NCI-H1092 (cell line): ENCODE measurements around the gene CMPK2.

Experiments used
- DNase-seq: peaks from one replicate; lab custom pipeline; 2025; lab: John Stamatoyannopoulos, UW

Gene CMPK2

DNA sequence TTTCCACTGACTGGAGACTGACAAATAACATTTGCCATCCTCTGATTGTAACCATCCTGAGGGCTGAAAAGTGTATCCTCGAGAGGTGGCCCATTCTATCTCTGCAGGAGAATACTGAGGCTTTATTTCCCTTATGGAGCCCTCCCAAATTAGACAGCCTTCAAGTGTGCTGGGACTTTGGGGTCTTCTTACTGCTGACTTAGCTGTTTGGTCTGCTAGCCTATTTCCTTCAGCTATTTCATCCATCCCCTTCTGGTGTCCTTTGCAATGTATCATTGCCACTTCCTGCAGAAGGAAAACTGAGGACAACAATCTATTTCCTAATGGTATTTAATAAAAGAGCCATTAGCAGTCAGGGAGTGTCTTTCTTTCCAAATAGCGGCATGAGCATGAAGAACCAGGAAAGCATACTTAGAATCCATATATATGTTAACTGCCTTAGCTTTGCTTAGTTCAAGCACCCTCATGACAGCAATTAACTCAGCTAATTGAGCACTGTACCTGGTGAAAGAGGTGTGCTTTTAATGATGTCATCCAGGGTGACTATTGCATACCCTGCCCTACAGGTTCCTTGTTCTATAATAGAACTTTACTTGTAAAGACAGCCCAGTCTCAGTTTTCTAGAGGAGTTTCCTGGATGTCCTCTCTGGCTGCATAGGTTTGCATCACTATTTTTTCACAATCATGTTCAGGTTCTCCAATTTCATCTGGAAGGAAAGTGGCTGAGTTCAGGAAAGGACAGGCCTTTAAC is 24.0 kb downstream of the CMPK2 start:
- DNase-seq = no peak

DNA sequence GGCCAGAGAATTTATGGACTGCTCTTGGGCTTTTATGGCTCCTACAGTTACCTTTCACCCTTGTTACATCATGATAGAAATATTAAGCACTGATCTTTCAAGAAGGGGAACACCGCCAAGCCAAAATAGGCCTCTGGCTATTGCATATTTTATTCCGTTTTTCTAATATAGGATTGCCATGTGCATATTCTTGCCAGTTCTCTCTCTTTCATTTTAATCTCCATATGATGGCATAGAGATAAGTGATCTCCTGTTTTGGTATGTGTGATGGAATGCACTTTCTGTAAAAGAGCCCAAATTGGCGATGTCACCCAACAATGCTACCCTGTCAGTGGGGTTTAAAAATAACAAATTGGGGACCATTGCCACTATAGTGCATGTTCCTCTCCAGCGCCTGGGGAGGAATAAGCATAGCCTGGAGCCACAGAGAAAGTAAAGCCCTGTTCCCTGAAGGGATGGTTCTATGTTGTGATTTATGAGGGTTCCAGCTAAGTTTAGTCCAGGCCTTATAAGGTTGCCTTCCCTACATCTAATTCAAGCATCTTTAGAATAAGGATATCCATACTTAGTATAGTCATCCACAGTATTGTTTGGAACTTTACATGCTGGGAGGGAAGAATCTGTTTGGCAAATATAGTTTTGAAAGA is 26.9 kb downstream of the CMPK2 start:
- no peak for DNase-seq

DNA sequence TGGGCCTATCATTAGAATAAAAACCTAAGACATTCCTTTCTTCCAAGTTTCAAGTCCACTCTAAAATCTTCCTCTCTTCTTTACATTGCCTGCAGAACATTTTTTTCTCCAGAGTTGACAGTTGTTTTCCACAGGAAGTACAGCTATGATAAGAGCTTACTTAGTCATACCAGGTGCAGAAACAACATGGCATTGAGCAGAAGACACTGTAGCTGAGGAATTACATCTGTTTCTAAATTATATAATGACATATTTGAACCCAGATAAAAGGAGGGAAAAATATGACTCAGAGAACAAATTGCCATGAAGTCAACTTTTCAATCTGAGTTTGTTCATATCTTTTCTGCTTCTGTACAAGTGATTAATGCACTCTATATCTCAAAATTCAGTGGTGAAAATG is 30.2 kb downstream of the CMPK2 start:
- no peak for DNase-seq

DNA sequence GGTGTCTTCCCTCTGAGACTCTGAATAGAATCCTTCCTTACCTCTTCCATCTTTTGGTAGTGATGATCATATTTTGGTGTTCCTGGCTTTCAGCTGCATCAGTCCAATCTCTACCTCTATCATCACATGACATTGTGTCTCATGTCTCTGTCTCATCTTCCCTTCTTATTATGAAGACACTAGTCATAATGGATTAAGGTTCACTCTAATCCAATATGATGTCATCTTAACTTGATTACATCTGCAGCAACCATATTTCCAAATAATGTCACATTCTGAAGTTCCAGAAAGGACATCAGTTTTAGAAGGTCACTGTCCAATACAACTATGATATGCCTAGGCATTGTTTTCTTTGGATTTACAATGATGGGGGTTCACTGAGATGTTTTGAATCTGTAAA is 31.5 kb downstream of the CMPK2 start:
- no peak for DNase-seq

DNA sequence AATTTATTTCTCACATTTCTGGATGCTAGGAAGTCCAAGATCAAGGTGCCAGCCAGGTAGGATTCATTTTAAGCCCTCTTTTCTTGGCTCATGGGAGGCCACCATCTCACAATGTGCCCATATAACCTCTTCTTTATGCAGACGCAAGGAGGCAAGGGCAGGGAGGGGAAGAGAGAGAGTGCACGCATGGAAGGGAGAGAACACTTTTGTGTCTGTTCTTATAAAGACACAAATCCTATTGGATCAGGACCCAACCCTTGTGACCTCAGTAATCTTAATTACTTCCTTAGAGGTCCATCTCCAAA is 32.5 kb downstream of the CMPK2 start:
- DNase-seq = no peak

- no peak for DNase-seq
Observed at GRCh38 chr2:6832596-6833299, 33.0 kb downstream of the CMPK2 start.

DNA sequence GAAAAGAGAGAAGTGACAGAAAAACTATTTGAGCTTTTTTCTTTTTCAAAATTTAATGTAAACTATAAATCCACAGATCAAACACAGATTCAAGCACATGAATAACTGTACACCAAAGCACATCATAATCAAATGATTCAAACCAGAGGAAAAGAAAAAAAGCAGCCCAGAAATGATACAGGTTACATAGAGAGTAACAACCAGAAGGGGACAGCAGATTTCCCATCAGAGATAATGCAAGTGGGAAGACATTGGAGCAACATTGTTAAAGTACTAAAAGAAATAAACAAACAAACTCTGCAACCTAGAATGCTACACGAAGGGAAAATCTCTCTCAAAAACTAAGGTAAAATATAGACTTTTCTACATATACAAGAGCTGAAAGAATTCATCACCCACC is 34.5 kb downstream of the CMPK2 start:
- DNase-seq = no peak

GRCh38 chr2:6828299-6828584 is 37.5 kb downstream of the CMPK2 start:
- no peak for DNase-seq

DNA sequence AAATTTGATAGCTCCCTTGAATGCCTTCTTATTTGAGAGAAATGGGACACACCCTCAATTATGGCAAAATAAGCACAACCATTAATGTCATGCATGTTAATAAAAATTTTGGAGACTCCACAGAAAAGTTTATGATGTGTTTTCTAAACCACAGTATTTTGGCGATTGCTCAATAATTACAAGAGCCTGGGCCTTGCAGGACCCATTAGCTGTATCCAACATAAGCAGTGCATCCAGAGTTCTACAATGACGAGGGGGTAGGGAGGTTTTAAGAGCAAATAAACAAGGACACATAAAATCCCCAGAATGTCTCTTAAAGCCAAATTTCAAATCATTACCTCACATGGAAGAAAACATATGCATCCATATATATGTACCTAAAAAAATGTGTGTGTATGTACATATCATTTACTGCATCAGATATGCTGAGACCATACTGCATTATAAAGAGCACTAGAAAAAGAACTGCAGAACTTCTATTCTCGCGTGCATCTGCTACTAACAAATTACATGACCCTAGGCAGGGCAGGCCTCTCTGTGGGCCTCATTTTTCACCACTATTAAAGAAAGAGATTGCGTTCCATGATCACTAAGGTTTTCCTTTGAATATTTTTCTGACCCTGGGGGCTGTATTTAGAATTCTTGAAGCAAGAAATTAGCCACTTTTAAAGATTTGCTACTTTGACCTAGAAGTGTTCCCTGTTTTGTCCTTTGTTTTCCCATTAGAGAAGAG is 38.0 kb downstream of the CMPK2 start:
- DNase-seq = no peak

DNA sequence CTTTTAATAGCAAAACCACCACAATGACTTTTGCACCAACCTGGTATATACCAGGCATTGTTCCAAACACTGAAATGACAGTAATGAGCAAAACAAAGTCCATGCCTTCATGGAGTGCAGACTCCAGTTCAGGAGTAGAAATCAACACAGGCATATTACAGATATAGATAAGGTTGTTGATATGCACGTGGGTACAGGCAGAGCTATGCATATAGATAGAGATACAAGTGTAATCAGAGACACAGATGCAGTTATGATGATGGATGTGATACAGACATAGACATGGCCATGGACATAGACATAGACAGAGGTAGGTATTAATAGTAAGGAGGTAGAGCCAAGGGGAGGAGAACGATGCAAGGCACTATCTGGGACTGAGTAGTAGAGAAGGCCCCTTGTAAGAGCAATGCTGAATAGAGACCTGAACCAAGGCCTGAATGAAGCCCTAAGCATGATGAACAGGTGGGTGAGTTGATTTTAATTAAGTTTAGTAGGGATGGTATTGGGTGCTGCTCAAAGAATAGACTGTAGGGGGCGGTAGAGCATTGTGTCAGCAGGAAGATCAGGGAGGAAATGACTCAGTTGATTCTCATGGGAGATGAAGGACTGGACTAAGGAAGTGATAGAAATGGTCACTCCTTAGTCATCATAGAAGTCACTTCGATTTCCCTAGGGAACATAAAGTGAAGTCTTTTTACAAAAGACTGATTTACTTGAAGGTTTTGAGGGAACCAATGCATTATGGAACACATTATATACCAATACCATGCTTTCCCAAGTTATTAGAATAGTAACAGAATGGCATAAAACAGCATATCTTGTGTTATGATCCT is 39.4 kb downstream of the CMPK2 start:
- DNase-seq = no peak

DNA sequence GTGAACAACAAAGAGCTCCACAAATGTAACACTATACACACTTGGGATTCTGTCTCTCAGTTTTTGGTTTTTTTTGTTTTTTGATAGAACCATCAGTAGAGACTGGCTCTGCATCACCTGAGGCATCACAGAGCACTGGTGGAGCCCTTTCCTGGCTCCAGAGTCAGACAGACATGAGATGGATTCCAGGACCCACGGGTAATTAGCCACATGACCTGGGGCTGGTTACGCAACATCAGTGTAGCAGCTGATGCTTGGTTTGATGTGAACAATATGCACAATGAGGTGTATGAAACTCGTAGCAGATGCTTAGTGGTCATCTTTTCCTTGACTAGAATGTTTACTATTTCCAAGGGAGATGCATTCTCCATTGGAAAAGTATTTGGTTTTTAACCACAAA is 40.7 kb downstream of the CMPK2 start:
- DNase-seq = no peak

GRCh38 chr2:6823111-6823510 is 42.6 kb downstream of the CMPK2 start:
- DNase-seq = no peak

- no peak for DNase-seq
Observed at GRCh38 chr2:6822406-6822805, 43.3 kb downstream of the CMPK2 start.

DNA sequence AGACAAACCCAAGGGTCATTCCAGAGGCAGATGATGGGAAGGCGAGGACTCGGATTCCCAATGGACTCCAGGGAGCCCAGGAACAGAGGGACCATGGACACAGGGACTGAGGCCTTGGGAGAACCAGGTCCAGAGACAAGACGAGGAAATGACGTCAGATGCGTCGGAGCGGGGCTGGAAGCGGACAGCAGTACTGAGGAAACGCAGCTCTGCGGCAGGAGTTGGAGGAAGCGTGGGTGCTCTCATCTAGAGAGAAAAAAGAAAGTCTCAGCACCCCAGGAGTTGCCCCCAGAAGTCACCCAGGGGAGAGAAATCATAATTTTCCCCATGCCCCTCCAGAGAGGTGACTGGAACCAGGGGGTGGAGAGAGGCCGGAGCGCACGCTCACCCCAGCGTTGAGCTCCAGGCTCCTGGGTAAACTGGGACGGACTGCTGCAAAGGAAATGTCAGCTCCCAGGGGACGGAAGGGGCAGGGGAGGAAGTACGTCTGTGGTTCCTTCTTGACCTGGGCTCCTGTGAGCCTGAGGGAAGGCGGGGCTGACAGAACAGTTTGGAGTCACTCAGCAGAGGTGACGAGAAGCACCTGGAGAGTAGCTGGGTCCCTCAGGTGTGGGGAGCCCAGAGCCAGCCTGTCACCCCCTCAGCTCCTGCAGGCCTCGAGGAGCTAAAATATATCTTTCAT is 44.7 kb downstream of the CMPK2 start:
- no peak for DNase-seq

DNA sequence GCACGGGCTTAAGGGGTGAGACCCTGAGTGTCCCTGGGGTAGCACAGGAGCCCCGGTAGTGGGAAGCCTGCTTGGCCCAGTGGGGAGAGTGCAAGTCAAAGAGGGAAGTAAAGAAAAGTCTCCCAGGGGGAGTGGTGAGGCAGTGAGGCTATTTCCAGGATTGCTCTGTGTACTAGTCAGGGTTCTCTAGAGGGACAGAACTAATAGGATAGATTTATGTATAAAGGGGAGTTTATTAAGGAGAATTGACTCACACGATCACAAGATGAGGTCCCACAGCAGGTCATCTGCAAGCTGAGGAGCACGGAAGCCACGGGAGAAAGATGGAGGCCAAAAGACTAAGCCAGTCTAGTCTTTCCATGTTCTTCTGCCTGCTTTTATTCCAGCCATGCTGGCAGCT is 45.5 kb downstream of the CMPK2 start:
- no peak for DNase-seq

- no peak for DNase-seq
Observed at GRCh38 chr2:6819668-6820067, 46.0 kb downstream of the CMPK2 start.

DNA sequence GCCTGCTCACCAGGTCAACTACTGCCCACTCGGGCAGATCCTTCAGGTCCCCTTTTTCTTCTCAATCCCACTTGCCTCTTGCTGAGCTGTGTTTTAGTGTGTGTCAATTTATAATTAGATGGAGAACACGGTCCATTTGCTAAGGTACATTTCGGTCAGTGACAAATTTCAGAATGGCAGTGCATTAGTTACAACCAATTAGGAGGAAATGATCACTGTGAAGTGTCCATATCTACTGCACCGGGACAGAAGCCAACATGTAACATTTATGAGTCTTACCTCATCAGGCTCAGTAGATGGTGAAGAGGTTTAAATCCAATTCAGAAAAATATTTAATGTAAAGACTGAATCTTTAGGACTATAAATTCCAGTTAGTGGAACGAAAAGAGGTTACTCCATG is 47.7 kb downstream of the CMPK2 start:
- no peak for DNase-seq

GRCh38 chr2:6814869-6815268 is 50.8 kb downstream of the CMPK2 start:
- DNase-seq = no peak

- no peak for DNase-seq
Observed at GRCh38 chr2:6814312-6814711, 51.4 kb downstream of the CMPK2 start.

DNA sequence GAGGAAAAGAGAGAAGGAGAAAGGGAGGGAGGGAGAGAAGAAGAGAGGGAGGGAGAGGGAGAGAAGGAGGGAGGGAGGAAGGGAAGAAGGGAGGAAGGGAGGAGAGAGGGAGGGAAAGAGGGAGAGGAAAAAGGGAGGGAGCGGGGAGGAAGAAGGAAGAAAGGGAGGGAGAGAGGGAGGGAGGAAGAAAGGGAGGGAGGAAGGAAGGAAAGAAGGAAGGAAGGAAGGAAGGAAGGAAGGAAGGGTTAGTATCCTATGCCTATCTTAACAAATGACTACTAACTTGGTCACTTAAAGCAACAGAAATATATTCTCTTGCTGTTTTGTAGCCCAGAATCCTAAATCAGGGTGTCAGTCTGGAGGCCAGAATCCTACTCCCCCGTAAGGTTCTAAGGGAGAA is 52.1 kb downstream of the CMPK2 start:
- no peak for DNase-seq

GRCh38 chr2:6812857-6813530 is 52.7 kb downstream of the CMPK2 start:
- DNase-seq = no peak
